ENCODE results near the gene OLFM1. TPM values are rescaled to one million over a fixed set of nuclear protein-coding genes. Genes with fewer than 3 reads are reported as not detected.

Gene OLFM1
- total and polyA plus RNA-seq, 2 donors: 21.8 to 45.7 TPM

- H3K36me3 ChIP-seq (ENCODE audit: insufficient read depth): no peaks in the 10 kb centered on the region
- 66% methylated on average over 4 of the region's 4 CpGs for WGBS
- DNase-seq (ENCODE audit: extremely low spot score): no peak
Measured at GRCh38 chr9:135065804-135066203, 21.7 kb upstream of the OLFM1 start.

GRCh38 chr9:135066291-135066690 lies 21.2 kb upstream of the OLFM1 start:
- 80% methylated on average over 7 of the region's 7 CpGs for WGBS
- DNase-seq (ENCODE audit: extremely low spot score): no peak
- Histone ChIP-seq H3K4me1 (ENCODE audit: insufficient read depth) (no peaks in the 10 kb centered on the region), H3K27ac (ENCODE audit: low read depth) (no peak overlapping the region), H3K4me3 (ENCODE audit: low read depth, low read length) (no peak overlapping the region), H3K36me3 (ENCODE audit: insufficient read depth) (no peaks in the 10 kb centered on the region)

More at GRCh38 chr9:135065804-135066203, 21.7 kb upstream of the OLFM1 start:
- Histone ChIP-seq H3K4me3 (ENCODE audit: low read depth, low read length) (no peak overlapping the region), H3K27ac (ENCODE audit: low read depth) (no peak overlapping the region), H3K4me1 (ENCODE audit: insufficient read depth) (no peaks in the 10 kb centered on the region)

GRCh38 chr9:135067096-135067710 lies 20.3 kb upstream of the OLFM1 start:
- Histone ChIP-seq H3K27ac (ENCODE audit: low read depth) (no peak overlapping the region), H3K36me3 (ENCODE audit: insufficient read depth) (no peaks in the 10 kb centered on the region), H3K4me1 (ENCODE audit: insufficient read depth) (no peaks in the 10 kb centered on the region), H3K4me3 (ENCODE audit: low read depth, low read length) (no peak overlapping the region)
- 87% methylated on average over 20 of the region's 20 CpGs for WGBS
- no peak for DNase-seq (ENCODE audit: extremely low spot score)

- no peaks in the 10 kb centered on the region for H3K36me3 ChIP-seq (ENCODE audit: insufficient read depth)
- 77% methylated on average over 18 of the region's 18 CpGs for WGBS
- DNase-seq (ENCODE audit: extremely low spot score): no peak
- no peaks in the 10 kb centered on the region for H3K4me1 ChIP-seq (ENCODE audit: insufficient read depth)
- no peak overlapping the region for H3K27ac ChIP-seq (ENCODE audit: low read depth)
- H3K4me3 ChIP-seq (ENCODE audit: low read depth, low read length): no peak overlapping the region
Measured at GRCh38 chr9:135068776-135069415, 18.6 kb upstream of the OLFM1 start.

GRCh38 chr9:135069558-135070197 lies 17.8 kb upstream of the OLFM1 start:
- no peak for DNase-seq (ENCODE audit: extremely low spot score)
- WGBS: 24% methylated on average over 15 of the region's 15 CpGs
- no peak overlapping the region for H3K27ac ChIP-seq (ENCODE audit: low read depth)
- H3K4me3 ChIP-seq (ENCODE audit: low read depth, low read length): no peak overlapping the region
- no peaks in the 10 kb centered on the region for H3K4me1 ChIP-seq (ENCODE audit: insufficient read depth)
- no peaks in the 10 kb centered on the region for H3K36me3 ChIP-seq (ENCODE audit: insufficient read depth)

GRCh38 chr9:135070198-135070951 lies 17.1 kb upstream of the OLFM1 start:
- WGBS: 34% methylated on average over 22 of the region's 22 CpGs
- H3K27ac ChIP-seq (ENCODE audit: low read depth): no peak overlapping the region
- no peak for DNase-seq (ENCODE audit: extremely low spot score)
- no peaks in the 10 kb centered on the region for H3K36me3 ChIP-seq (ENCODE audit: insufficient read depth)
- no peaks in the 10 kb centered on the region for H3K4me1 ChIP-seq (ENCODE audit: insufficient read depth)
- H3K4me3 ChIP-seq (ENCODE audit: low read depth, low read length): no peak overlapping the region

GRCh38 chr9:135070964-135071735 lies 16.3 kb upstream of the OLFM1 start:
- Histone ChIP-seq H3K4me1 (ENCODE audit: insufficient read depth) (no peaks in the 10 kb centered on the region), H3K36me3 (ENCODE audit: insufficient read depth) (no peaks in the 10 kb centered on the region), H3K4me3 (ENCODE audit: low read depth, low read length) (no peak overlapping the region), H3K27ac (ENCODE audit: low read depth) (no peak overlapping the region)
- 67% methylated on average over 16 of the region's 16 CpGs for WGBS
- no peak for DNase-seq (ENCODE audit: extremely low spot score)

GRCh38 chr9:135073081-135073740 lies 14.3 kb upstream of the OLFM1 start:
- no peak overlapping the region for H3K27ac ChIP-seq (ENCODE audit: low read depth)
- H3K4me1 ChIP-seq (ENCODE audit: insufficient read depth): no peaks in the 10 kb centered on the region
- DNase-seq (ENCODE audit: extremely low spot score): no peak
- no peaks in the 10 kb centered on the region for H3K36me3 ChIP-seq (ENCODE audit: insufficient read depth)
- H3K4me3 ChIP-seq (ENCODE audit: low read depth, low read length): no peak overlapping the region
- 85% methylated on average over 13 of the region's 13 CpGs for WGBS

- 85% methylated on average over 9 of the region's 9 CpGs for WGBS
- Histone ChIP-seq H3K4me1 (ENCODE audit: insufficient read depth) (no peaks in the 10 kb centered on the region), H3K27ac (ENCODE audit: low read depth) (no peak overlapping the region), H3K4me3 (ENCODE audit: low read depth, low read length) (no peak overlapping the region), H3K36me3 (ENCODE audit: insufficient read depth) (no peaks in the 10 kb centered on the region)
- no peak for DNase-seq (ENCODE audit: extremely low spot score)
Measured at GRCh38 chr9:135073741-135074305, 13.6 kb upstream of the OLFM1 start.

- 43% methylated on average over 19 of the region's 19 CpGs for WGBS
- Histone ChIP-seq H3K36me3 (ENCODE audit: insufficient read depth) (no peaks in the 10 kb centered on the region), H3K4me1 (ENCODE audit: insufficient read depth) (no peaks in the 10 kb centered on the region), H3K4me3 (ENCODE audit: low read depth, low read length) (peak overlapping the region; percentile 56), H3K27ac (ENCODE audit: low read depth) (no peak overlapping the region)
- no peak for DNase-seq (ENCODE audit: extremely low spot score)
Measured at GRCh38 chr9:135074354-135075233, 12.9 kb upstream of the OLFM1 start.

- Histone ChIP-seq H3K36me3 (ENCODE audit: insufficient read depth) (no peaks in the 10 kb centered on the region), H3K4me3 (ENCODE audit: low read depth, low read length) (peak overlapping the region; percentile 56)
Measured at GRCh38 chr9:135075234-135076142, 12.0 kb upstream of the OLFM1 start.

More at GRCh38 chr9:135075234-135076142, 12.0 kb upstream of the OLFM1 start:
- H3K27ac ChIP-seq (ENCODE audit: low read depth): no peak overlapping the region
- no peak for DNase-seq (ENCODE audit: extremely low spot score)
- H3K4me1 ChIP-seq (ENCODE audit: insufficient read depth): no peaks in the 10 kb centered on the region
- 1% methylated on average over 90 of the region's 90 CpGs for WGBS
